H1 (cell line): ENCODE results near the gene ODC1. TPM values are rescaled to one million over a fixed set of nuclear protein-coding genes. Genes with fewer than 3 reads are reported as not detected.

ENCODE experiments used
- CTCF ChIA-PET: fragments of 300-600 bp; sonication (Branson Sonifier 250); formaldehyde crosslinking; loops from one replicate; lab custom pipeline; 2021; ENCODE audit not compliant: partially characterized antibody; lab: Charles Lee
- POLR2A ChIA-PET: fragments of 300-600 bp; sonication (Branson Sonifier 250); formaldehyde crosslinking; loops from one replicate; lab custom pipeline; 2021; ENCODE audit warnings: inconsistent platforms; ENCODE audit not compliant: partially characterized antibody; lab: Charles Lee
- DNase-seq, 2 experiments: peaks; one replicate each; pipeline versions ENCODE4 v3.0.0 to v3.0.0-alpha.2; 2010 to 2022; ENCODE audit warnings: low spot score in 2 of 2, low read depth in 1 of 2, mixed read lengths in 1 of 2
- FAIRE-seq: peaks from 2 replicates; lab custom pipeline; 2011; peaks lifted over from hg19 to GRCh38; lab: Jason Lieb, UNC
- H2AFZ ChIP-seq: 2 replicates; pipeline ENCODE4 v1.8.1; 2012; ENCODE audit warnings: low read length, inconsistent platforms
- H2AK5ac ChIP-seq: 2 replicates; pipeline ENCODE4 v1.6.1; 2013; ENCODE audit warnings: low read depth, low read length
- H2BK120ac ChIP-seq: replicated peaks from 2 replicates; pipeline ENCODE3; 2013; ENCODE audit warnings: low read depth, low read length, inconsistent platforms
- H2BK12ac ChIP-seq: 2 replicates; pipeline ENCODE4 v1.6.1; 2013; ENCODE audit warnings: low read depth, low read length
- H2BK15ac ChIP-seq: 2 replicates; pipeline ENCODE4 v1.6.1; 2013; ENCODE audit warnings: low read length
- H2BK20ac ChIP-seq: 2 replicates; pipeline ENCODE4 v1.6.1; 2013; ENCODE audit warnings: low read length
- H2BK5ac ChIP-seq: 2 replicates; pipeline ENCODE4 v1.6.1; 2013; ENCODE audit warnings: low read depth, low read length
- H3K14ac ChIP-seq: 2 replicates; pipeline ENCODE4 v1.6.1; 2013; ENCODE audit warnings: inconsistent platforms; ENCODE audit not compliant: insufficient read length
- H3K18ac ChIP-seq: 2 replicates; pipeline ENCODE4 v1.6.1; 2013; ENCODE audit warnings: low read length; ENCODE audit errors: extremely low read depth
- H3K23ac ChIP-seq: 2 replicates; pipeline ENCODE4 v1.6.1; 2013; ENCODE audit warnings: inconsistent platforms; ENCODE audit not compliant: insufficient read length
- H3K23me2 ChIP-seq: 2 replicates; pipeline ENCODE4 v1.6.1; 2013; ENCODE audit warnings: low read depth, low read length
- H3K27ac ChIP-seq: 2 replicates; pipeline ENCODE4 v1.6.1; 2011; ENCODE audit warnings: low read depth, low read length, inconsistent platforms
- H3K27me3 ChIP-seq, 4 experiments: replicated peaks in 1 of 4; 1 replicate in 1 of 4; 2 replicates in 3 of 4; pipeline versions ENCODE4 v1.6.1 to v1.8.1; 2011 to 2013; ENCODE audit warnings: low read length in 3 of 4, mild to moderate bottlenecking in 3 of 4, inconsistent platforms in 2 of 4, mixed read lengths in 2 of 4, moderate library complexity in 1 of 4; ENCODE audit not compliant: control insufficient read depth in 3 of 4, insufficient read depth in 3 of 4; ENCODE audit errors: extremely low read depth in 1 of 4
- H3K36me3 ChIP-seq, 4 experiments: 2 replicates each; pipeline versions ENCODE4 v1.6.1 to v1.8.1; 2011 to 2013; ENCODE audit warnings: mild to moderate bottlenecking in 4 of 4, low read length in 3 of 4, moderate library complexity in 2 of 4, control low read depth in 1 of 4, inconsistent platforms in 1 of 4; ENCODE audit not compliant: insufficient read depth in 4 of 4, control insufficient read depth in 2 of 4
- H3K4ac ChIP-seq: replicated peaks from 2 replicates; pipeline ENCODE3; 2013; ENCODE audit warnings: low read length, low read depth, mixed read lengths, inconsistent platforms; ENCODE audit not compliant: insufficient read length
- H3K4me1 ChIP-seq, 4 experiments: replicated peaks in 1 of 4; 1 replicate in 1 of 4; 2 replicates in 3 of 4; pipeline versions ENCODE4 v1.6.1 to v1.8.1; 2011 to 2013; ENCODE audit warnings: low read length in 3 of 4, inconsistent platforms in 2 of 4, mixed read lengths in 1 of 4; ENCODE audit not compliant: insufficient read depth in 4 of 4, control insufficient read depth in 3 of 4
- H3K4me2 ChIP-seq, 2 experiments: 2 replicates each; pipeline versions ENCODE4 v1.6.1 to v1.8.1; 2011 to 2013; ENCODE audit warnings: low read depth in 2 of 2, low read length in 2 of 2, control low read depth in 1 of 2, inconsistent platforms in 1 of 2, mild to moderate bottlenecking in 1 of 2; ENCODE audit not compliant: insufficient read depth in 1 of 2
- H3K4me3 ChIP-seq, 4 experiments: fragments of 200-600, 300-600 bp in 1 of 4; sonication (generic), shearing (Covaris generic), sonication (Bioruptor Twin) in 1 of 4; 2 replicates each; pipeline versions ENCODE4 v1.5.1 to v1.8.1; 2011 to 2016; ENCODE audit warnings: low read length in 4 of 4, low read depth in 3 of 4, control low read depth in 2 of 4, inconsistent platforms in 2 of 4, mild to moderate bottlenecking in 2 of 4, mixed read lengths in 1 of 4, moderate library complexity in 1 of 4; ENCODE audit not compliant: insufficient read depth in 2 of 4; ENCODE audit errors: extremely low read depth in 1 of 4
- H3K56ac ChIP-seq: replicated peaks from 2 replicates; pipeline ENCODE3; 2013; ENCODE audit warnings: low read depth, mild to moderate bottlenecking, mixed read lengths, low read length, inconsistent platforms; ENCODE audit not compliant: insufficient read length
- H3K79me1 ChIP-seq: 2 replicates; pipeline ENCODE4 v1.6.1; 2013; ENCODE audit warnings: low read depth, low read length, control low read depth
- H3K79me2 ChIP-seq, 2 experiments: 2 replicates each; pipeline versions ENCODE4 v1.6.1 to v1.8.1; 2012 to 2013; ENCODE audit warnings: low read length in 2 of 2, mild to moderate bottlenecking in 2 of 2, inconsistent platforms in 1 of 2; ENCODE audit not compliant: insufficient read depth in 2 of 2, control insufficient read depth in 1 of 2
- H3K9ac ChIP-seq, 4 experiments: replicated peaks in 1 of 4; 1 replicate in 1 of 4; 2 replicates in 3 of 4; pipeline versions ENCODE4 v1.6.1 to v1.8.1; 2011 to 2013; ENCODE audit warnings: low read depth in 3 of 4, low read length in 3 of 4, control low read depth in 2 of 4, mild to moderate bottlenecking in 2 of 4, moderate library complexity in 2 of 4, inconsistent platforms in 1 of 4; ENCODE audit errors: extremely low read depth in 1 of 4
- H3K9me3 ChIP-seq, 2 experiments: 2 replicates each; pipeline versions ENCODE4 v1.6.1 to v1.8.1; 2012 to 2013; ENCODE audit warnings: mild to moderate bottlenecking in 2 of 2, moderate library complexity in 2 of 2, control low read depth in 1 of 2, inconsistent platforms in 1 of 2, low read depth in 1 of 2, low read length in 1 of 2, mixed read lengths in 1 of 2; ENCODE audit not compliant: insufficient read depth in 2 of 2
- H4K20me1 ChIP-seq, 2 experiments: replicated peaks in 1 of 2; 2 replicates each; pipeline versions ENCODE3 to v1.8.1; 2011 to 2013; ENCODE audit warnings: inconsistent platforms in 2 of 2, low read length in 2 of 2, mild to moderate bottlenecking in 1 of 2; ENCODE audit not compliant: insufficient read depth in 2 of 2, control insufficient read depth in 1 of 2
- H4K5ac ChIP-seq: 2 replicates; pipeline ENCODE4 v1.6.1; 2013; ENCODE audit warnings: low read length, low read depth, mixed read lengths, inconsistent platforms; ENCODE audit not compliant: insufficient read length
- H4K8ac ChIP-seq: 2 replicates; pipeline ENCODE4 v1.8.0; 2013; ENCODE audit warnings: mild to moderate bottlenecking, moderate library complexity, low read length, inconsistent platforms; ENCODE audit not compliant: insufficient read depth; ENCODE audit errors: extremely low read depth
- H4K91ac ChIP-seq: replicated peaks from 2 replicates; pipeline ENCODE3; 2013; ENCODE audit warnings: low read length, mixed read lengths, inconsistent platforms; ENCODE audit not compliant: insufficient read length
- BACH1 ChIP-seq: IDR thresholded peaks from 2 replicates; pipeline ENCODE4 v1.6.1; 2012; ENCODE audit warnings: low read length, improper control_type of control experiment
- HDAC2 ChIP-seq, 2 experiments: fragments of 300-600 bp in 1 of 2; sonication (generic) in 1 of 2; IDR thresholded peaks; 2 replicates each; pipeline ENCODE4 v1.6.1; 2011 to 2012; ENCODE audit warnings: low read depth in 2 of 2, low read length in 2 of 2, mild to moderate bottlenecking in 2 of 2, moderate library complexity in 2 of 2, borderline replicate concordance in 1 of 2, inconsistent platforms in 1 of 2
- SP4 ChIP-seq: IDR thresholded peaks from 2 replicates; pipeline ENCODE4 v1.6.1; 2012; ENCODE audit warnings: low read length, inconsistent platforms
- YY1 ChIP-seq: IDR thresholded peaks from 2 replicates; pipeline ENCODE4 v1.6.1; 2011; ENCODE audit warnings: low read depth, mild to moderate bottlenecking, low read length
- WGBS, 2 experiments: shearing (Covaris generic) in 1 of 2; methylation state at CpG; one replicate each; pipeline versions ENCODE4 v1.1.6 to v1.1.7; 2013 to 2015; ENCODE audit warnings: low lambda C conversion rate in 2 of 2, mixed read lengths in 2 of 2, inconsistent platforms in 1 of 2, low coverage in 1 of 2, missing lambda C conversion rate in 1 of 2; ENCODE audit not compliant: insufficient replicate concordance in 2 of 2, insufficient coverage in 1 of 2, insufficient read length in 1 of 2; ENCODE audit errors: extremely low coverage in 1 of 2, missing lambda C conversion rate in 1 of 2; 5-methylcytosine and 5-hydroxymethylcytosine counted together
- polyA plus RNA-seq, 7 experiments: library from polyadenylated mRNA; depleted of rRNA in 3 of 7; stranded (reverse) in 5 of 7; unstranded in 2 of 7; fragments of >200 nt in 5 of 7; fragments of 200-250 nt in 2 of 7; gene quantifications; 1 replicate in 5 of 7; 2 replicates in 1 of 7; 4 replicates in 1 of 7; pipeline versions ENCODE4 v1.2.1 to v1.2.3, GENCODE V29; 2011 to 2013; ENCODE audit warnings: missing spikeins in 2 of 7, mixed read lengths in 2 of 7
- total RNA-seq: library from RNA; stranded (reverse); fragmentation: NEBNext Ultra II Directional; extraction: Animal tissue kit (Norgen Biotek cat#: 25700); gene quantifications from 2 replicates; pipeline ENCODE4 v1.2.1, GENCODE V29; 2021

Gene ODC1
- total and polyA plus RNA-seq, 2 of the 8 experiments (the other 6 are each of a cell fraction or from before 2014, with no cell fraction given) = 57.2 to 76.7 TPM

GRCh38 chr2:10419553-10420257 lies 28.4 kb downstream of the ODC1 start:
- no peak overlapping the region for H3K4me3 ChIP-seq
- no peak overlapping the region for H3K56ac ChIP-seq
- H3K4me2 ChIP-seq = no peak overlapping the region
- H2AK5ac ChIP-seq = no peak overlapping the region
- H3K36me3 ChIP-seq = no peaks in the 10 kb centered on the region
- FAIRE-seq = no peak
- H2BK5ac ChIP-seq = no peak overlapping the region
- no peak overlapping the region for H4K91ac ChIP-seq
- ChIA-PET POLR2A (interaction anchor here (0.6 to 0.7 kb wide), 3 partner anchors 13 to 124 kb away, joined by 3 to 4 read pairs (median 3); no protein-coding TSS in a partner anchor), CTCF (interaction anchor here (0.6 to 3.6 kb wide), 6 partner anchors 11 to 1551 kb away, joined by 3 to 41 read pairs (median 4); no protein-coding TSS in a partner anchor)
- H2BK12ac ChIP-seq = no peak overlapping the region
- no peak overlapping the region for H2AFZ ChIP-seq
- no peaks in the 10 kb centered on the region; a peak in 1 of 7 replicates for H3K4me1 ChIP-seq
- H3K4ac ChIP-seq = no peak overlapping the region
- no peaks in the 10 kb centered on the region for H3K9me3 ChIP-seq
- no peaks in the 10 kb centered on the region for H3K23me2 ChIP-seq
- H3K14ac ChIP-seq = no peak overlapping the region
- H2BK120ac ChIP-seq = no peak overlapping the region
- TF ChIP-seq SP4 (no peak), BACH1 (no peak), YY1 (no peak), HDAC2 (IDR thresholded peaks at IDR 0.05; ENCODE audit: borderline replicate concordance in 1 of 2, low read depth in 2 of 2, low read length in 2 of 2) (no peak)
- H4K5ac ChIP-seq = no peak overlapping the region
- H3K27me3 ChIP-seq = no peaks in the 10 kb centered on the region
- H3K79me1 ChIP-seq = no peaks in the 10 kb centered on the region
- peaks cover 0 to 2% of the 10 kb centered on the region in 2 experiments for H4K20me1 ChIP-seq
- H3K18ac ChIP-seq = no peak overlapping the region
- no peak overlapping the region for H3K9ac ChIP-seq
- H3K79me2 ChIP-seq = no peaks in the 10 kb centered on the region
- no peak overlapping the region for H4K8ac ChIP-seq
- no peak for DNase-seq
- H3K27ac ChIP-seq = no peak overlapping the region
- H3K23ac ChIP-seq = no peak overlapping the region
- 94% methylated on average over 45 of the region's 54 CpGs; no CpG with 5 or more reads in 1 of the 2 experiments for WGBS, 2 experiments
- no peak overlapping the region for H2BK20ac ChIP-seq
- no peak overlapping the region for H2BK15ac ChIP-seq
